Measurements from ENCODE around the gene IL4R.
"Not testable (repeated sequence)": the region's sequence is repeated elsewhere in the genome, so short reads cannot be mapped to it uniquely, and the experiment has no call there.

The IL4R gene

GRCh38 chr16:27316038-27316680, 2.4 kb downstream of the IL4R start:
- no peak for DNase-seq

- no peak for DNase-seq
These were observed 3.5 kb downstream of the IL4R start for GRCh38 chr16:27317320-27317719.

GRCh38 chr16:27317738-27318391, 4.1 kb downstream of the IL4R start:
- DNase-seq, result no peak

GRCh38 chr16:27318392-27319256, 4.8 kb downstream of the IL4R start:
- DNase-seq, result peak; percentile 43

GRCh38 chr16:27319257-27319965, 5.6 kb downstream of the IL4R start:
- no peak for DNase-seq

- DNase-seq, result no peak
These were observed 6.7 kb downstream of the IL4R start for GRCh38 chr16:27320261-27321012.

GRCh38 chr16:27321013-27321915, 7.5 kb downstream of the IL4R start:
- DNase-seq, result no peak

- DNase-seq, result no peak
These were observed 9.3 kb downstream of the IL4R start for GRCh38 chr16:27322858-27323780.

- no peak for DNase-seq
These were observed 10.2 kb downstream of the IL4R start for GRCh38 chr16:27323781-27324561.

- no peak for DNase-seq
These were observed 11.1 kb downstream of the IL4R start for GRCh38 chr16:27324851-27325301.

GRCh38 chr16:27325736-27326135, 12.0 kb downstream of the IL4R start:
- DNase-seq, result no peak

GRCh38 chr16:27326251-27326650, 12.5 kb downstream of the IL4R start:
- DNase-seq, result no peak

- DNase-seq, result peak; percentile 20
These were observed 13.2 kb downstream of the IL4R start for GRCh38 chr16:27326738-27327585.

- DNase-seq, result no peak
These were observed 13.8 kb downstream of the IL4R start for GRCh38 chr16:27327586-27327915.

GRCh38 chr16:27328937-27329336, 15.2 kb downstream of the IL4R start:
- no peak for DNase-seq

- DNase-seq, result not testable (repeated sequence)
These were observed 15.8 kb downstream of the IL4R start for GRCh38 chr16:27329376-27330079.

GRCh38 chr16:27330542-27330941, 16.8 kb downstream of the IL4R start:
- DNase-seq, result no peak

- no peak for DNase-seq
These were observed 18.3 kb downstream of the IL4R start for GRCh38 chr16:27332105-27332504.
